Esophagus squamous epithelium (tissue), 4 donors: ENCODE measurements around the gene CPXM2.

Experiments used
- POLR2A ChIP-seq, 4 donors: fragments of 450-650 bp; IDR thresholded peaks; one replicate each; pipeline ENCODE4 v1.6.1; 2017; ENCODE audit warnings: antibody characterized with exemption in 4 of 4, mild to moderate bottlenecking in 4 of 4, moderate library complexity in 3 of 4
- TF ChIP-seq, protein P1 (sequence below), 6 experiments: fragments of 450-650 bp in 4 of 6; fragments of 200-600 bp in 2 of 6; sonication (generic) in 2 of 6; IDR thresholded peaks; one replicate each; pipeline ENCODE4 v1.5.1; 2016 to 2019; ENCODE audit warnings: antibody characterized with exemption in 6 of 6, mild to moderate bottlenecking in 4 of 6, moderate library complexity in 4 of 6

DNA sequence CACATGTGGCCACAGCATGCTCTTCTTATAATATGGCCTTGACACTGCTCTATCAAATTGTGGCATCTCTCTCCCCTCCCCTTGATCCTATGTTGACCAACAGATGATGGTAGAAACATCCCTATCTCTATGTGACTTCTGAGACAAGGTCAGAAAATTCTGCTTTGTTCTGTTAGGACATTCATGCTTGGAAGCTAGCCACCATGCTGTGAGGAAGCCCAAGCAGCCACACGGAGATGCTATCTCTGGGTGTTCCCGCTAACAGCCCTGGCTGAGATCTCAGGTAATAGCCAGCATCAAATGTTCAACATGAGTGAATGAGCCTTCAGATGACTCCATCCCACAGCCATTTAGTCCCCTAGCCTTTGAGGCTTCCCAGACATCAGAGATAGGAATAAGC is 36.8 kb upstream of the CPXM2 start:
- TF ChIP-seq, protein P1, sequence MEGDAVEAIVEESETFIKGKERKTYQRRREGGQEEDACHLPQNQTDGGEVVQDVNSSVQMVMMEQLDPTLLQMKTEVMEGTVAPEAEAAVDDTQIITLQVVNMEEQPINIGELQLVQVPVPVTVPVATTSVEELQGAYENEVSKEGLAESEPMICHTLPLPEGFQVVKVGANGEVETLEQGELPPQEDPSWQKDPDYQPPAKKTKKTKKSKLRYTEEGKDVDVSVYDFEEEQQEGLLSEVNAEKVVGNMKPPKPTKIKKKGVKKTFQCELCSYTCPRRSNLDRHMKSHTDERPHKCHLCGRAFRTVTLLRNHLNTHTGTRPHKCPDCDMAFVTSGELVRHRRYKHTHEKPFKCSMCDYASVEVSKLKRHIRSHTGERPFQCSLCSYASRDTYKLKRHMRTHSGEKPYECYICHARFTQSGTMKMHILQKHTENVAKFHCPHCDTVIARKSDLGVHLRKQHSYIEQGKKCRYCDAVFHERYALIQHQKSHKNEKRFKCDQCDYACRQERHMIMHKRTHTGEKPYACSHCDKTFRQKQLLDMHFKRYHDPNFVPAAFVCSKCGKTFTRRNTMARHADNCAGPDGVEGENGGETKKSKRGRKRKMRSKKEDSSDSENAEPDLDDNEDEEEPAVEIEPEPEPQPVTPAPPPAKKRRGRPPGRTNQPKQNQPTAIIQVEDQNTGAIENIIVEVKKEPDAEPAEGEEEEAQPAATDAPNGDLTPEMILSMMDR (IDR thresholded peaks at IDR 0.05), result no peak
- no peak for TF ChIP-seq POLR2A (IDR thresholded peaks at IDR 0.05)
